Activated CD8-positive, alpha-beta T cell treated with anti-CD3 and anti-CD28 coated beads for 36 hours (primary cell): ENCODE measurements around the gene KEL. TPM values are rescaled to one million over a fixed set of nuclear protein-coding genes. Genes with fewer than 3 reads are reported as not detected.

Experiments
- ATAC-seq: fragments of 200-7000 bp; cut with Tn5 transposase; one replicate; pipeline ENCODE4 v1.10.0; 2021; ENCODE audit warnings: mild to moderate bottlenecking, moderate library complexity
- CTCF ChIA-PET: fragments of 350-600 bp; sonication (Branson Sonifier 250); formaldehyde crosslinking; loops from one replicate; lab custom pipeline; 2021; ENCODE audit warnings: antibody characterized with exemption; lab: Charles Lee
- POLR2A ChIA-PET: fragments of 350-600 bp; sonication (Branson Sonifier 250); formaldehyde crosslinking; loops from one replicate; lab custom pipeline; 2021; ENCODE audit warnings: antibody characterized with exemption; lab: Charles Lee
- DNase-seq: peaks from one replicate; pipeline ENCODE4 v3.0.0-alpha.2; 2020
- H3K27ac Mint-ChIP-seq: one replicate; pipeline ENCODE4 v1.8.0; 2021; ENCODE audit warnings: mild to moderate bottlenecking, mixed read lengths
- H3K27me3 Mint-ChIP-seq: one replicate; pipeline ENCODE4 v1.8.0; 2021; ENCODE audit warnings: mixed read lengths
- H3K36me3 Mint-ChIP-seq: one replicate; pipeline ENCODE4 v1.8.0; 2021; ENCODE audit warnings: low read depth, mixed read lengths
- H3K4me1 Mint-ChIP-seq: one replicate; pipeline ENCODE4 v1.8.0; 2021; ENCODE audit warnings: low read depth, mixed read lengths
- H3K4me3 Mint-ChIP-seq: one replicate; pipeline ENCODE4 v1.8.0; 2021; ENCODE audit warnings: mild to moderate bottlenecking, moderate library complexity, mixed read lengths
- H3K9me3 Mint-ChIP-seq: one replicate; pipeline ENCODE4 v1.8.0; 2021; ENCODE audit warnings: mixed read lengths
- CTCF ChIP-seq: fragments of 200-600 bp; IDR thresholded peaks from one replicate; pipeline ENCODE4 v1.8.0; 2022; ENCODE audit warnings: antibody characterized with exemption, mild to moderate bottlenecking
- intact Hi-C: fragments of 100-400 bp; cut with micrococcal nuclease; formaldehyde crosslinking; loops from one replicate; pipeline ENCODE4 v1.10.0; 2022
- total RNA-seq, 2 experiments: library from RNA; stranded (reverse); gene quantifications; one replicate each; pipeline ENCODE4 v1.2.3, GENCODE V29; 2021

Gene KEL
- total RNA-seq, 2 experiments from 2014 or later: 0.45 to 0.49 TPM

- POLR2A ChIA-PET: no interaction called here
- Mint-ChIP-seq H3K27ac (no peak overlapping the region), H3K36me3 (no peaks in the 10 kb centered on the region), H3K4me3 (no peak overlapping the region), H3K9me3 (no peaks in the 10 kb centered on the region), H3K27me3 (no peaks in the 10 kb centered on the region), H3K4me1 (no peaks in the 10 kb centered on the region)
- TF ChIP-seq CTCF: no peak
- ATAC-seq (no peak), DNase-seq (no peak)
- CTCF ChIA-PET: interaction anchor here (0.8 to 1.2 kb wide), 2 partner anchors 51 to 80 kb away, joined by 3 read pairs; no protein-coding TSS in a partner anchor
- intact Hi-C loops: no loop called here
Measured at GRCh38 chr7:142923391-142923790, 38.8 kb downstream of the KEL start.

GRCh38 chr7:142919656-142920055, 42.5 kb downstream of the KEL start:
- no peaks in the 10 kb centered on the region for H3K9me3 Mint-ChIP-seq
- no peak for TF ChIP-seq CTCF
- ATAC-seq (no peak), DNase-seq (no peak)
- no peak overlapping the region for H3K27ac Mint-ChIP-seq
- H3K4me1 Mint-ChIP-seq: no peaks in the 10 kb centered on the region
- H3K27me3 Mint-ChIP-seq: peaks cover 2% of the 10 kb centered on the region
- no peak overlapping the region for H3K4me3 Mint-ChIP-seq
- ChIA-PET POLR2A (no interaction called here), CTCF (no interaction called here)
- intact Hi-C loops: no loop called here
- no peaks in the 10 kb centered on the region for H3K36me3 Mint-ChIP-seq

- intact Hi-C loops: no loop called here
- POLR2A ChIA-PET: no interaction called here
- no peak for ATAC-seq
- Mint-ChIP-seq H3K27ac (no peak overlapping the region), H3K4me3 (no peak overlapping the region), H3K4me1 (no peaks in the 10 kb centered on the region), H3K27me3 (peaks cover 2% of the 10 kb centered on the region), H3K36me3 (no peaks in the 10 kb centered on the region), H3K9me3 (no peaks in the 10 kb centered on the region)
- no peak for DNase-seq
- no peak for TF ChIP-seq CTCF
- CTCF ChIA-PET: interaction anchor here (0.7 kb wide), 1 partner anchor 296 kb away, joined by 3 read pairs; no protein-coding TSS in a partner anchor
Measured at GRCh38 chr7:142918901-142919300, 43.3 kb downstream of the KEL start.

- Mint-ChIP-seq H3K27ac (no peak overlapping the region), H3K27me3 (peaks cover 2% of the 10 kb centered on the region), H3K9me3 (no peaks in the 10 kb centered on the region), H3K36me3 (no peaks in the 10 kb centered on the region), H3K4me1 (no peaks in the 10 kb centered on the region), H3K4me3 (no peak overlapping the region)
- no peak for ATAC-seq
- no peak for TF ChIP-seq CTCF
- intact Hi-C loops: no loop called here
- ChIA-PET POLR2A (no interaction called here), CTCF (no interaction called here)
- no peak for DNase-seq
Measured at GRCh38 chr7:142917447-142917846, 44.7 kb downstream of the KEL start.

- ChIA-PET POLR2A (interaction anchor here (0.7 kb wide), 1 partner anchor 67 kb away, joined by 3 read pairs; no protein-coding TSS in a partner anchor), CTCF (interaction anchor here (1.1 kb wide), 1 partner anchor 8 kb away, joined by 4 read pairs; no protein-coding TSS in a partner anchor)
- DNase-seq (no peak), ATAC-seq (no peak)
- no peak overlapping the region for H3K27ac Mint-ChIP-seq
- no peaks in the 10 kb centered on the region for H3K4me1 Mint-ChIP-seq
- intact Hi-C loops: no loop called here
- peaks cover 3% of the 10 kb centered on the region for H3K27me3 Mint-ChIP-seq
- no peaks in the 10 kb centered on the region for H3K9me3 Mint-ChIP-seq
- H3K36me3 Mint-ChIP-seq: no peaks in the 10 kb centered on the region
- TF ChIP-seq CTCF: no peak
- no peak overlapping the region for H3K4me3 Mint-ChIP-seq
Measured at GRCh38 chr7:142916508-142916907, 45.7 kb downstream of the KEL start.
